Epithelial cell of proximal tubule (primary cell): Measurements from ENCODE around the gene IL13RA1. TPM values are rescaled to one million over a fixed set of nuclear protein-coding genes. Genes with fewer than 3 reads are reported as not detected.

Source experiments
- DNase-seq: peaks from one replicate; pipeline ENCODE4 v3.0.0-alpha.2; 2011; ENCODE audit warnings: low read depth
- H3K4me3 ChIP-seq: 2 replicates; pipeline ENCODE4 v1.5.1; 2011; ENCODE audit warnings: low read depth, mild to moderate bottlenecking, low read length
- CTCF ChIP-seq: conservative IDR thresholded peaks from 2 replicates; pipeline ENCODE4 v1.5.1; 2012; ENCODE audit warnings: low read depth, mild to moderate bottlenecking, low read length
- total RNA-seq: library from RNA; depleted of rRNA; stranded (reverse); fragments of >200 nt; gene quantifications from 2 replicates; pipeline ENCODE4 v1.2.3, GENCODE V29; 2015

The IL13RA1 gene
- total RNA-seq, 1 donor from 2014 or later: 34.0 TPM

- no peak for DNase-seq
- TF ChIP-seq CTCF: no peak
- no peak overlapping the region for H3K4me3 ChIP-seq
Observed at GRCh38 chrX:118761939-118762707, 34.7 kb downstream of the IL13RA1 start.

GRCh38 chrX:118763489-118763888 is 36.1 kb downstream of the IL13RA1 start:
- no peak for DNase-seq
- no peak overlapping the region for H3K4me3 ChIP-seq
- no peak for TF ChIP-seq CTCF

GRCh38 chrX:118764122-118764521 is 36.7 kb downstream of the IL13RA1 start:
- TF ChIP-seq CTCF: no peak
- H3K4me3 ChIP-seq: no peak overlapping the region
- no peak for DNase-seq

- DNase-seq: no peak
- TF ChIP-seq CTCF: no peak
- H3K4me3 ChIP-seq: no peak overlapping the region
Observed at GRCh38 chrX:118770133-118770760, 42.8 kb downstream of the IL13RA1 start.

- DNase-seq: no peak
- no peak overlapping the region for H3K4me3 ChIP-seq
- TF ChIP-seq CTCF: no peak
Observed at GRCh38 chrX:118772051-118772450, 44.6 kb downstream of the IL13RA1 start.

GRCh38 chrX:118773782-118774181 is 46.4 kb downstream of the IL13RA1 start:
- TF ChIP-seq CTCF: no peak
- no peak for DNase-seq
- no peak overlapping the region for H3K4me3 ChIP-seq

- no peak overlapping the region for H3K4me3 ChIP-seq
- DNase-seq: no peak
- TF ChIP-seq CTCF: no peak
Observed at GRCh38 chrX:118779581-118779980, 52.2 kb downstream of the IL13RA1 start.
